Liver (tissue), 9 donors: Measurements from ENCODE around the gene ABCB1. TPM values are rescaled to one million over a fixed set of nuclear protein-coding genes. Genes with fewer than 3 reads are reported as not detected.

Experiments
- DNase-seq: peaks from one replicate; pipeline ENCODE4 v3.0.0-alpha.2; 2017; ENCODE audit warnings: low spot score
- H3K27ac ChIP-seq, 2 donors: one replicate each; pipeline ENCODE4 v1.7.0; 2013; ENCODE audit warnings: inconsistent platforms in 2 of 2, low read length in 2 of 2, control low read depth in 1 of 2, low read depth in 1 of 2, mild to moderate bottlenecking in 1 of 2
- H3K27me3 ChIP-seq, 4 donors: one replicate each; pipeline versions ENCODE4 v1.6.1 to v1.7.0; 2013; ENCODE audit warnings: low read length in 3 of 4, inconsistent platforms in 1 of 4, mild to moderate bottlenecking in 1 of 4, moderate library complexity in 1 of 4; ENCODE audit not compliant: control insufficient read depth in 4 of 4, insufficient read depth in 4 of 4
- H3K36me3 ChIP-seq, 4 donors: one replicate each; pipeline versions ENCODE4 v1.6.1 to v1.7.0; 2013; ENCODE audit warnings: low read length in 3 of 4, mild to moderate bottlenecking in 3 of 4, low read depth in 1 of 4, moderate library complexity in 1 of 4; ENCODE audit not compliant: control insufficient read depth in 4 of 4, insufficient read depth in 3 of 4
- H3K4me1 ChIP-seq, 4 donors: one replicate each; pipeline versions ENCODE4 v1.6.1 to v1.7.0; 2013; ENCODE audit warnings: low read length in 3 of 4, mild to moderate bottlenecking in 3 of 4, moderate library complexity in 1 of 4; ENCODE audit not compliant: control insufficient read depth in 4 of 4, insufficient read depth in 4 of 4
- H3K4me3 ChIP-seq, 3 donors: one replicate each; pipeline versions ENCODE4 v1.6.1 to v1.7.0; 2013; ENCODE audit warnings: low read length in 3 of 3, control low read depth in 1 of 3, low read depth in 1 of 3, mild to moderate bottlenecking in 1 of 3
- H3K9ac ChIP-seq, 2 donors: one replicate each; pipeline ENCODE4 v1.7.0; 2013; ENCODE audit warnings: low read length in 2 of 2, mild to moderate bottlenecking in 2 of 2, moderate library complexity in 2 of 2, control low read depth in 1 of 2, low read depth in 1 of 2
- H3K9me3 ChIP-seq, 4 donors: one replicate each; pipeline versions ENCODE4 v1.6.1 to v1.7.0; 2013; ENCODE audit warnings: low read length in 3 of 4; ENCODE audit not compliant: control insufficient read depth in 4 of 4
- EGR1 ChIP-seq, 2 donors: IDR thresholded peaks; 2 replicates each; pipeline ENCODE4 v1.6.1; 2016 to 2018; ENCODE audit warnings: antibody characterized with exemption in 2 of 2, low read depth in 2 of 2
- FOXA2 ChIP-seq: IDR thresholded peaks from 2 replicates; pipeline ENCODE4 v1.6.1; 2016; ENCODE audit warnings: antibody characterized with exemption
- GABPA ChIP-seq, 2 donors: IDR thresholded peaks in 1 of 2; conservative IDR thresholded peaks in 1 of 2; 2 replicates each; pipeline ENCODE4 v1.6.1; 2016; ENCODE audit warnings: antibody characterized with exemption in 2 of 2, mild to moderate bottlenecking in 1 of 2, moderate library complexity in 1 of 2
- HNF4A ChIP-seq, 2 donors: conservative IDR thresholded peaks; 2 replicates each; pipeline ENCODE4 v1.6.1; 2016; ENCODE audit warnings: antibody characterized with exemption in 2 of 2, mild to moderate bottlenecking in 2 of 2
- RAD21 ChIP-seq, 2 donors: IDR thresholded peaks; 2 replicates each; pipeline ENCODE4 v1.6.1; 2016; ENCODE audit warnings: antibody characterized with exemption in 2 of 2, mild to moderate bottlenecking in 2 of 2
- RXRA ChIP-seq, 2 donors: IDR thresholded peaks; 2 replicates each; pipeline ENCODE4 v1.6.1; 2017 to 2018; ENCODE audit warnings: antibody characterized with exemption in 2 of 2, mild to moderate bottlenecking in 1 of 2
- TAF1 ChIP-seq: conservative IDR thresholded peaks from 2 replicates; pipeline ENCODE4 v1.6.1; 2016; ENCODE audit warnings: antibody characterized with exemption, mild to moderate bottlenecking
- YY1 ChIP-seq: IDR thresholded peaks from 2 replicates; pipeline ENCODE4 v1.6.1; 2016; ENCODE audit warnings: antibody characterized with exemption, mild to moderate bottlenecking
- WGBS: extraction: QIAGEN DNeasy Blood & Tissue Kit; methylation state at CpG from one replicate; pipeline ENCODE4 v1.1.7; 2013; 5-methylcytosine and 5-hydroxymethylcytosine counted together
- polyA plus RNA-seq, 2 donors: library from polyadenylated mRNA; stranded (reverse) in 1 of 2; unstranded in 1 of 2; fragments of 200-250 nt in 1 of 2; fragments of >200 nt in 1 of 2; fragmentation: Nextera tagmentation in 1 of 2; extraction: Ambion mirVana in 1 of 2; gene quantifications; one replicate each; pipeline versions ENCODE4 v1.2.1 to v1.2.3, GENCODE V29; 2013 to 2015
- total RNA-seq, 2 donors: library from RNA; depleted of rRNA; stranded (reverse); fragments of >200 nt; gene quantifications; one replicate each; pipeline ENCODE4 v1.2.3, GENCODE V29; 2014
- TF ChIP-seq, protein P1 (sequence below): IDR thresholded peaks from 2 replicates; pipeline ENCODE4 v1.6.1; 2016; ENCODE audit warnings: antibody characterized with exemption
- TF ChIP-seq, protein P2 (sequence below): IDR thresholded peaks from 2 replicates; pipeline ENCODE4 v1.6.1; 2016; ENCODE audit warnings: antibody characterized with exemption, mild to moderate bottlenecking
- donor health status: healthy.
- donor health status: healthy.
- donor health status: healthy.
- donor health status: healthy.
- donor health status: healthy.

Gene ABCB1
- total and polyA plus RNA-seq, 4 donors = 11.9 to 53.2 (median 21.0) TPM

DNA sequence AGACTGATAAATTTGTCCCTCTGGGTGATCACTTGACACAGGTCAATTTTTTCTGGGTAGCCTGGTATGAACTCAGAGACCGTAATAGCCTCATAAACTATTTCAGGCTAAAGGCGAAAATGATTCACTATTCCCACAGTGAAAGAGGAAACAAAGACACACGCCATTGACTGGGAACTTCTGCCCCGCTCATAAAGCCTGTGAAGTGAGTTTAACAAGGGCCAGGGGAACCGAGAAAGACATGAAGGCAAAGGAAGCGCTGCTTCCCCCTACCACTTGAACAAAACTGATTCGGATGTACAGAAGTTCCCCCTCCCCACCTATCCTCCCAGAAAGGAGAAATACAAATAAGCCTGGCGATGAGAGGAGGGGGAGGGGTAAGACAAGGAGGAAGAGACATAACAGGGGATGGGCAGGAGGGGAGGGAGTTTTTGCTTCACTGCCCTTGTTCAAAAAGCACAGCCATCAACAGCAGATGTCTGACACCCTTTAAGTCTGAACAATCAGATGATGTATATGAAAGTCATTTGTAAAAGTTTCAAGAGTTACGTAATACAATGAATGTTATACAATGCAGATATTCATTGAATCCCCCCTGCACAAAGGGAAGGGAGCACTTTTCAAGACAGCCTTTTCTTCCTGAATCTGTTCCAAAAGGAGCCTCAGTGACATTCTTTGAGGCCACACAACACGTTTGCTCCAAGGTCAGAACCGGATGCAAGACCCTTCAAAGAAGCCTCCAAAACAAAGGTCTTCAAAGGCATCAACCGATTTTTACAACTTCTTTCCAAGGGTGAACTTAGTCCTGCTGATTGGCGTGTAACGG, 125.9 kb downstream of the ABCB1 start:
- Histone ChIP-seq H3K36me3 (peaks cover 0 to 2% (median 0%) of the 10 kb centered on the region in 4 donors), H3K27me3 (no peaks in the 10 kb centered on the region), H3K4me1 (peaks cover 0 to 29% (median 5%) of the 10 kb centered on the region in 4 donors), H3K9ac (peak overlapping the region; percentile 85 to 95), H3K9me3 (no peaks in the 10 kb centered on the region), H3K4me3 (peak overlapping the region; percentile 56 to 95 (median 75)), H3K27ac (peak overlapping the region; percentile 88 to 98)
- DNase-seq = no peak
- peak; percentile 44 to 57 for TF ChIP-seq RXRA (IDR thresholded peaks at IDR 0.05)
- peak; percentile 7 to 27 for TF ChIP-seq HNF4A (conservative IDR thresholded peaks at IDR 0.05)
- peak in 1 of 2 donors; percentile 6 for TF ChIP-seq RAD21 (IDR thresholded peaks at IDR 0.05)
- TF ChIP-seq YY1 = peak; percentile 18
- TF ChIP-seq EGR1 (IDR thresholded peaks at IDR 0.05; ENCODE audit: low read depth in 2 of 2) = peak in 1 of 2 donors; percentile 21
- TF ChIP-seq, protein P1, sequence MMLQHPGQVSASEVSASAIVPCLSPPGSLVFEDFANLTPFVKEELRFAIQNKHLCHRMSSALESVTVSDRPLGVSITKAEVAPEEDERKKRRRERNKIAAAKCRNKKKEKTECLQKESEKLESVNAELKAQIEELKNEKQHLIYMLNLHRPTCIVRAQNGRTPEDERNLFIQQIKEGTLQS = no peak
- WGBS = 5% methylated on average over 14 of the region's 14 CpGs

DNA sequence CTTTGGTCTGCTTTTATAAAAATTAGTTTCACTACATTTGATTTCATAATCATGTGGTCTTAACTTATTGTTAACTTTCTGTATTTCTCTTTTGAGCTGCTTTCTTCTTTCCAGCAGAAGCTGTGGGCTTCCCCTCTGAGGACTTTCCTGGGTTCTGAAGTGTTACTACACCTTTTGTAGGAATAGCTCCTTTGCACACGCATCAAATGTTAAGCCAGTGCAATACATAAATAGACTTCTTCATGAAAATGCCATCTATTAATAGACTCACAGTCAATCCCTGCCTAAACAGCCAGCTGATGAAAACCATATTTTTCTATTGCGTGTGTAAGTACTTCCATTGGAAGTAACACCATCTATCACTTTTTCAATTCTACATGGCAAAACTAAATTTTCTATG, 126.7 kb downstream of the ABCB1 start:
- Histone ChIP-seq H3K9ac (peak overlapping the region; percentile 85 to 95), H3K27me3 (no peaks in the 10 kb centered on the region), H3K9me3 (no peaks in the 10 kb centered on the region), H3K4me1 (peaks cover 0 to 24% (median 4%) of the 10 kb centered on the region in 4 donors), H3K36me3 (peaks cover 0 to 2% (median 0%) of the 10 kb centered on the region in 4 donors), H3K4me3 (peak overlapping the region; percentile 56 to 95 (median 75)), H3K27ac (peak overlapping the region; percentile 88 to 98)
- no peak for DNase-seq
- TF ChIP-seq, protein P2, sequence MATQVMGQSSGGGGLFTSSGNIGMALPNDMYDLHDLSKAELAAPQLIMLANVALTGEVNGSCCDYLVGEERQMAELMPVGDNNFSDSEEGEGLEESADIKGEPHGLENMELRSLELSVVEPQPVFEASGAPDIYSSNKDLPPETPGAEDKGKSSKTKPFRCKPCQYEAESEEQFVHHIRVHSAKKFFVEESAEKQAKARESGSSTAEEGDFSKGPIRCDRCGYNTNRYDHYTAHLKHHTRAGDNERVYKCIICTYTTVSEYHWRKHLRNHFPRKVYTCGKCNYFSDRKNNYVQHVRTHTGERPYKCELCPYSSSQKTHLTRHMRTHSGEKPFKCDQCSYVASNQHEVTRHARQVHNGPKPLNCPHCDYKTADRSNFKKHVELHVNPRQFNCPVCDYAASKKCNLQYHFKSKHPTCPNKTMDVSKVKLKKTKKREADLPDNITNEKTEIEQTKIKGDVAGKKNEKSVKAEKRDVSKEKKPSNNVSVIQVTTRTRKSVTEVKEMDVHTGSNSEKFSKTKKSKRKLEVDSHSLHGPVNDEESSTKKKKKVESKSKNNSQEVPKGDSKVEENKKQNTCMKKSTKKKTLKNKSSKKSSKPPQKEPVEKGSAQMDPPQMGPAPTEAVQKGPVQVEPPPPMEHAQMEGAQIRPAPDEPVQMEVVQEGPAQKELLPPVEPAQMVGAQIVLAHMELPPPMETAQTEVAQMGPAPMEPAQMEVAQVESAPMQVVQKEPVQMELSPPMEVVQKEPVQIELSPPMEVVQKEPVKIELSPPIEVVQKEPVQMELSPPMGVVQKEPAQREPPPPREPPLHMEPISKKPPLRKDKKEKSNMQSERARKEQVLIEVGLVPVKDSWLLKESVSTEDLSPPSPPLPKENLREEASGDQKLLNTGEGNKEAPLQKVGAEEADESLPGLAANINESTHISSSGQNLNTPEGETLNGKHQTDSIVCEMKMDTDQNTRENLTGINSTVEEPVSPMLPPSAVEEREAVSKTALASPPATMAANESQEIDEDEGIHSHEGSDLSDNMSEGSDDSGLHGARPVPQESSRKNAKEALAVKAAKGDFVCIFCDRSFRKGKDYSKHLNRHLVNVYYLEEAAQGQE = peak; percentile 45
- TF ChIP-seq, protein P1 = no peak
- 22% methylated on average over 2 of the region's 2 CpGs for WGBS

DNA sequence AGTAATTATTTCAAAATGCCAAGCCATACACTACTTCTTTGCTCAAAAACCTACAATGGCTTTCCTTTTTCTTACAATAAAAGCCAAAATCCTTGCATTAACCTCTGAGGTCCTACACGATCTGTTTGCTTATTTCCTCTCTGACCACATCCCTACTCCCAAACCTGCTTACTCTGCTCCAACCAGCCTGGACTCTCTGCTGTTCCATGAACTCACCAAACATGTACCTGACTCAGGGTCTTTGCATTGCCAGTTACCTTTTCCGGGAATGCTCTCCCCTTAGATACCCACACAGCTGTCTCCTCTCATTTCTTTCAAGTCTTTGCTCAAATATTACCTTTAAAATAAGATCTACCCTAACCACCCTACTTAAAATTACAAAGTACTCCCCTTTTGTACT, 127.5 kb downstream of the ABCB1 start:
- peak overlapping the region; percentile 88 to 98 for H3K27ac ChIP-seq
- H3K9me3 ChIP-seq = no peaks in the 10 kb centered on the region
- no peak for TF ChIP-seq GABPA (IDR thresholded peaks at IDR 0.05 in 1 of 2, conservative IDR thresholded peaks at IDR 0.05 in 1 of 2)
- TF ChIP-seq RXRA (IDR thresholded peaks at IDR 0.05) = peak; percentile 37 to 61
- TF ChIP-seq HNF4A (conservative IDR thresholded peaks at IDR 0.05) = peak; percentile 46 to 55
- TF ChIP-seq RAD21 (IDR thresholded peaks at IDR 0.05) = peak; percentile 4 to 19
- TF ChIP-seq FOXA2 = no peak
- TF ChIP-seq TAF1 = peak; percentile 54
- TF ChIP-seq YY1 = peak; percentile 26
- H3K36me3 ChIP-seq = peaks cover 0 to 2% (median 0%) of the 10 kb centered on the region in 4 donors
- H3K27me3 ChIP-seq = no peaks in the 10 kb centered on the region
- 19% methylated on average over 2 of the region's 2 CpGs for WGBS
- peak overlapping the region; percentile 85 to 95 for H3K9ac ChIP-seq
- DNase-seq = no peak
- peak overlapping the region; percentile 56 to 95 (median 75) for H3K4me3 ChIP-seq
- peaks cover 0 to 24% (median 4%) of the 10 kb centered on the region in 4 donors for H3K4me1 ChIP-seq
